LNCAP (cell line): ENCODE results near the gene ARPP19.

Source experiments
- CTCF ChIP-seq: fragments of 450-650 bp; IDR thresholded peaks from 2 replicates; pipeline ENCODE4 v1.5.1; 2017; ENCODE audit warnings: mild to moderate bottlenecking

ARPP19 gene

GRCh38 chr15:52524223-52525136 is 44.4 kb downstream of the ARPP19 start:
- TF ChIP-seq CTCF, result no peak

- no peak for TF ChIP-seq CTCF
Measured at GRCh38 chr15:52523647-52524046, 45.2 kb downstream of the ARPP19 start.

- TF ChIP-seq CTCF, result no peak
Measured at GRCh38 chr15:52523192-52523591, 45.6 kb downstream of the ARPP19 start.

- TF ChIP-seq CTCF, result no peak
Measured at GRCh38 chr15:52521682-52522081, 47.1 kb downstream of the ARPP19 start.

- TF ChIP-seq CTCF, result no peak
Measured at GRCh38 chr15:52520421-52520820, 48.4 kb downstream of the ARPP19 start.

- TF ChIP-seq CTCF, result no peak
Measured at GRCh38 chr15:52518487-52519371, 50.1 kb downstream of the ARPP19 start.

- no peak for TF ChIP-seq CTCF
Measured at GRCh38 chr15:52517014-52517413, 51.8 kb downstream of the ARPP19 start.
